HG03060 (cell line): Measurements from ENCODE around the gene NPAT.

ENCODE experiments used
- ATAC-seq: cut with Tn5 transposase; IDR thresholded peaks from one replicate; pipeline ENCODE4 v1.9.1; 2021; ENCODE audit warnings: low read depth, moderate number of reproducible peaks; ENCODE audit not compliant: unreplicated experiment

The NPAT gene

DNA sequence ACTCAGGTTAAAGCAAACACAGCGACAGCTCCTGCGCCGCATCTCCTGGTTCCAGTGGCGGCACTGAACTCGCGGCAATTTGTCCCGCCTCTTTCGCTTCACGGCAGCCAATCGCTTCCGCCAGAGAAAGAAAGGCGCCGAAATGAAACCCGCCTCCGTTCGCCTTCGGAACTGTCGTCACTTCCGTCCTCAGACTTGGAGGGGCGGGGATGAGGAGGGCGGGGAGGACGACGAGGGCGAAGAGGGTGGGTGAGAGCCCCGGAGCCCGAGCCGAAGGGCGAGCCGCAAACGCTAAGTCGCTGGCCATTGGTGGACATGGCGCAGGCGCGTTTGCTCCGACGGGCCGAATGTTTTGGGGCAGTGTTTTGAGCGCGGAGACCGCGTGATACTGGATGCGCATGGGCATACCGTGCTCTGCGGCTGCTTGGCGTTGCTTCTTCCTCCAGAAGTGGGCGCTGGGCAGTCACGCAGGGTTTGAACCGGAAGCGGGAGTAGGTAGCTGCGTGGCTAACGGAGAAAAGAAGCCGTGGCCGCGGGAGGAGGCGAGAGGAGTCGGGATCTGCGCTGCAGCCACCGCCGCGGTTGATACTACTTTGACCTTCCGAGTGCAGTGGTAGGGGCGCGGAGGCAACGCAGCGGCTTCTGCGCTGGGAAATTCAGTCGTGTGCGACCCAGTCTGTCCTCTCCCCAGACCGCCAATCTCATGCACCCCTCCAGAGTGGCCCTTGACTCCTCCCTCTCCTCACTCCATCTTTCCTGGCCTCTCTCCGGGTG lies at the start of gene NPAT, which contains the start of gene ATM:
Gene NPAT (minus strand): TSS at position 65 of the 774 bp plus-strand sequence. CDS start 102 bp downstream, outside the sequence.
Gene ATM (plus strand): TSS at position 494 of the 774 bp plus-strand sequence. CDS start 4,558 bp downstream, outside the sequence.
- peak; percentile 68 for ATAC-seq

DNA sequence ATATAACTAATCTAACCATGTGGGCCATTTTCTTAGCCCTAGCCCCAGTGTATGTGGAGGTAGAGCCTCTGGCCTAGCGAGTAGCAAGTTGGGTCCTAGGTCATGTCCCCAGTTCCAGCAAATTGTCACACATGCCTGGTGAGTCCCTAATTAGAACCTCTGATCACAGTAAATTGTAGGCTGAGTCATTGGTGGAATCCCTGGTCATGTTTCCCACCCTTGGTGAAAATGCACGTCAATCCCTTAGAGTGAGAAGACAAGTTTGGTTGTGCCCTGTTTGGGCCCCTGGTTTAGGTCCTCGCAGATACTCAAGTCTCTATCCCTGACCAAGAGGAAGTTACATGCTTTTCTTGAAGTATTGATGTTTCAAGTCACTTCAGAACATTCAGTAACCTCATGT lies 47.1 kb upstream of the NPAT start:
- ATAC-seq = no peak

DNA sequence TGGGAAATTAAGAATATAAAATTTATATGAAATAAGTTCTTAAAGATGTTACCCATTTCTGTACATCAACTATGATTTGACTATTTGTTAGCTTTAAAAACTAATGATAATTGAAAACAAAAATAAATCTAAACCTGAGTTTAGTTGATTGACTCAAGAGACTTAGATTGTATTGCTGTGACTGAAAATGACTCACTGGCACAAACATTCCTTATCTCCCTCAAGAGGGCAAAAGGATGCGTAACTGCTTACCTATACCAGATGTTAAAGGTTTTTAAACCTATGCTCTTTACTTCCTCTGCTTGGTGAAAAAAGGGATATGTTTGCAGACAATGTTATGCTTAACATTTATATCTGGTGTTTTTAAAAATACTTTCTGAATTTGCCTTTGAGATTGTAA lies 30.7 kb upstream of the NPAT start:
- no peak for ATAC-seq

DNA sequence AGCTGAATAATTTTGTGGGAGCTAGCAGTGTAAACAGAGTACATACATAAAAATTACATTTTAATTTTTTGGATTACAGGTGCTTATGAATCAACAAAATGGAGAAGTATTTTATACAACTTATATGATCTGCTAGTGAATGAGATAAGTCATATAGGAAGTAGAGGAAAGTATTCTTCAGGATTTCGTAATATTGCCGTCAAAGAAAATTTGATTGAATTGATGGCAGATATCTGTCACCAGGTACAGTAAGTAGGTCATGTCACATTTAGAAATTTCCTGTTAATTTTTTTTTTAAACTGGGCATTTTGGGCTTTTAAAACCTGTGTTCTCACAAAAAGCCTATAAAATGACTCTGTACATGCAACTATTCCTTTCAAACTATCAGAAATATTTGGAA lies 24.4 kb upstream of the NPAT start:
- no peak for ATAC-seq

DNA sequence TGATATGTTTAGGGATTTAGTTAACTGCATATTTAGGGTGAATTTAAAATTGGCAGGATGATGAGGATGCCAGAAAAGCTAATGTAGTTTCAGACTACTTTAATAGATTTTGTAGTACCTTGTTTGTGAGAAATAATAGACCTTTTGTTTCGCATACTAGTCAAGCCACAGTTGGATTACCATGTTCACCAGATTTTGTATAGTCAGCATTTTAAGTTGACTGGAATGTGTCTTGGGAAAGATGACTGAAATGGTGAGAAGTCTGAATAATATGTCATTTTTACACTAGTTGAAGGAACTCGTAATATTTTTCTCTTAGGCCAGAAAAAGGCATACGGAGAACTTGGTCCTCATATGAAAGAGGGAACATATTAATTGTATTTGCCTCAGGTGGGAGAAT lies 23.9 kb upstream of the NPAT start:
- no peak for ATAC-seq

DNA sequence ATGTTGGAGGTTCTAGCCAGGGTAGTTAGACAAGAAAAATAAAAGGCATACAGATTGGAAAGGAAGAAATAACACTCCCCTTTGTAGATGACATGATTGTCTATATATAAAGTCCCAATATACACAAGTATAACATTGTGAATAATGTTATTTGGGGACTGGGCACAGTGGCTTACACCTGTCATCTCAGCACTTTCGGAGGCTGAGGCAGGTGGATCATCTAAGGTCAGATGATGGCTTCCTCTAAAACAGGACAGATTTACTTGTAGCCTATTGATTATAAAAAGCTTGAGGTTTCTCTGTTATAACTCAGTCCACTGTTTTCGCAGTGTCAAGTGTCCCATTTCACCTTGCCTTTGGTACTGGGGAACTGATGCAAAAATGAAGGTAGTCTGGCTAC lies 20.0 kb upstream of the NPAT start:
- no peak for ATAC-seq

DNA sequence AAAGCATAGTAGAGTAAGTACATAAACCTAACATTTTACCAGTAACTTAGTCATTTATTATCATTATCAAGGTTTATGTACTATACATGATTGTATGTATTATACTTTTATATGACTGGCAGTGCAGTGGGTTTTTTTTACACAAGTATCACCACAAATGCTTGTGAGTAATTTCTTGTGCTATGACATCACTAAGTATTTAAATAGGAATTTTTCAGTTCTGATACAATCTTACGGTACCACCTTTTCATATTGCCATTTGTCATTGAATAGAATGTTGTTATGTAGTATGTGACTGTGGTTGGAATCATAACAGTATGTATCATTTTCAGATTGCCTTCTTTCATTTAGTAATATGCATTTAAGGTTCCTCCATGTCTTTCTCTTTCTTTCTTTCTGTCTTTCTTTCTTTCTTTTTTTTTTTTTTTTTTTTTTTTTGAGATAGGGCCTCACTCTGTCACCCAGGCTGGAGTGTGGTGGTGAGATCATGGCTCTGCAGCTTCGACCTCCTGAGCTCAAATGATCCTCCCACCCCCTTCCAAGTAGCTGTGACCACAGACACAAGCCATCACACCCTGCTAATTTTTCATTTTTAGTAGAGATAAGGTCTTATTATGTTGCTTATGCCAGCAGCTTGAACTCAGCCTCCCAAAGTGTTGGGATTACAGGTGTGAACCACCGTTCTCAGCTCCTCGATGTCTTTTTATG lies 19.0 kb upstream of the NPAT start:
- ATAC-seq = no peak

DNA sequence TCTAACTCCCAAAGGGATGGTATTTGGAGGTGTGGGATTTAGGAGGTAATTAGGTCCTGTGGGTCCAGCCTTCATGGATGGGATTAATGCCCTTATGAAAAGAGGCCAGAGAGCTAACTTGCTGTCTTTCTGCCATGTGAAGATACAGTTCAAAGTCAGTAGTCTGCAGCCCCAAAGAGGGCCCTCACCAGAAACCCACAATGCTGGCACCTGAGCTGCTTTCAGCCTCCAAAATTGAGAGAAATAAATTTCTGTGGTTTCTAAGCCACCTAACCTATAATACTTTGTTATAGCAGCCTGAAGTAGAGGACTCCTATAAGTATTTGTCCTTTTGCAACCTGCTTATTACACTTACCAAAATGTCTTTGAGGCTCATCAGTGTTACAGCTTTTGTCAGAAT lies 16.6 kb upstream of the NPAT start:
- no peak for ATAC-seq

DNA sequence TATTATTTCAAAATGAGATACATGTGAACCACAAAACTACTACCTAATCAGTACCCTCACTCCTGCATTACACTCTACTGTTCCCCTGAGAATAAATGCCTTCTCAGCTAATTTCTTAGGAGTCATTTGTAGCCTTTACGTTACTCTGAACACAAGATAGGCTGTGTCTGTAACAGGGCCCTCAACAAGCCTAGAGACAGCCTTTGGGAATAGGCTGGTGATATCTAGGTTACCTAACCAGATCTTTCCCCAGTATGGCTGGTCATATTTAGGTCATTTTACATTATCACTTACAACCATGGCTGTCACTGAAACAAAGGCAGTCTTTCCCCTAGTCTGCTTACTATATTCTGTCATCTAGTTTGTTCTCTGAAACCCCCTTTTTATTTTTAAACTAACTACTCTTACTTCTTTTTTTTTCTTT lies 14.6 kb upstream of the NPAT start:
- ATAC-seq = peak; percentile 42

DNA sequence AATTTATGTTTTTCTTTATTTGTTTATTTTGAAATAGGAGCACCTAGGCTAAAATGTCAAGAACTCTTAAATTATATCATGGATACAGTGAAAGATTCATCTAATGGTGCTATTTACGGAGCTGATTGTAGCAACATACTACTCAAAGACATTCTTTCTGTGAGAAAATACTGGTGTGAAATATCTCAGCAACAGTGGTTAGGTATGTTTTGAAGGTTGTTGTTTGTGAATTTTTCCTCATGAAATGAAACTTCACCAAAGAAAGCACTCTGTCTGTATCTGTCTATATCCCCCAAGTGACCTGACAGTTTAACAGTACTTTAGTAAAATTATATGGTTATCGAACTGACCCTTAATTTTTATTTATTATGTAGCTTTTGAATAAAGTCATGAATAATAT lies 13.2 kb upstream of the NPAT start:
- ATAC-seq = no peak

DNA sequence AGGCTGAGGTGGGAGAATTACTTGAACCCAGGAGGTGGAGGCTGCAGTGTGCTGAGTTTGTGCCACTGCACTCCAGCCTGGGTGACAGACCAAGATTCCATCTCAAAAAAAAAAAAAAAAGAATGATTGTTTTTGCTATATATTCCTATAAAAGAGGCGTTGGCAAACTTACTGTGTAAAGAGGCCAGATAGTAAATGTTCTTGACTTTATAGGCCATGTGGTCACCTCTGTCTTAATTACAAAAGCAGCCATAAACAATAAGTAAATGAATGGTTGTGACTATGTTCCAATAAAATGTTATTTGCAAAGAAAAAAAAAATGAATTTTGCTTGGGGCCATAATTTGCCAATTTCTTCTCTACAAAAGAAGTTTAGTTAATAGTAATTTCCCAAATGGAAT lies 12.8 kb upstream of the NPAT start:
- ATAC-seq = no peak

DNA sequence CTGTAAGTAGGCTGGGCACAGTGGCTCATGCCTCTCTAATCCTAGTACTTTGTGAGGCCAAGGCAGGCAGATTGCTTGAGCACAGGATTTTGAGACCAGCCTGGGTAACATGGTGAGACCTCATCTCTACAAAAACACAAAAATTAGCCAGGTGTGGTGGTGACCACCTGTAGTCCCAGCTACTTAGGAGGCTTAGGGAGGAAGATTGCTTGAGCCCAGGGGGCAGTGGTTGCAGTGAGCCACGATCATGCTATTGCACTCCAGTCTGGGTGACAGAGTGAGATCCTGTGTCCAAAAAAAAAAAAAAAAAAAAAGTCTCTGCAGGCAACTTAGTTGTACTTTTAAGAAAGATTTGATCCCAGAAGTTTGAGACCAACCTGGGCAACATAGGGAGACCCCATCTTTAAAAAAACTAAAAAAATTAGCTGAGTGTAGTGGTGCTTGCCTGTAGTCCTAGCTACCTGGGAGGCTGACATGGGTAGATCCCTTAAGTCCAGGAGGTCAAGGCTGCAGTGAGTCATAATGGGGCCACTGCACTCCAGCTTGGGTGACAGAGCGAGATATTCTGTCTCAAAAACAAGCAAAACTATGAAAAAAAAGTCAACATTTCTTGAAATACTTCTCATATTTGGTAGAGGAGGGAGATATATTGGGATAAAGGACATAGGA lies 11.0 kb upstream of the NPAT start:
- ATAC-seq = no peak

DNA sequence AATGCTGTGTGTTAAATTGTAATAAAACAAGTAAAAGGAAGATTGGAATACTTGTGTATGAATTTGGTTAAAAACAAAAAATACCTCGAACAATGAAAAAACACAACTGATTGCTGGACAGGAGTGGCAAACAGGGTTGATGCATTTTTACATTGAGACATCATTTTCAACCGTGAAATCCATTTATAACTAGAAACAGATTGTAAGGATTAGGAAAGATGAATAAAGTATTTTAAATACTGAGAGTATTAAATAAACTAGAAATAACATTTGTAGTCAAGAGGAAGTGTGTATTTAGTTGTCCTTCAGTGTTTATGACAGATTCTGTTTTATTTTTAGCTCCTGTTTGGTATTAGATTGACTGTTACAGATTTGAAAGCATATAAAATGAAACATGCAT lies 5.8 kb upstream of the NPAT start:
- ATAC-seq = no peak

DNA sequence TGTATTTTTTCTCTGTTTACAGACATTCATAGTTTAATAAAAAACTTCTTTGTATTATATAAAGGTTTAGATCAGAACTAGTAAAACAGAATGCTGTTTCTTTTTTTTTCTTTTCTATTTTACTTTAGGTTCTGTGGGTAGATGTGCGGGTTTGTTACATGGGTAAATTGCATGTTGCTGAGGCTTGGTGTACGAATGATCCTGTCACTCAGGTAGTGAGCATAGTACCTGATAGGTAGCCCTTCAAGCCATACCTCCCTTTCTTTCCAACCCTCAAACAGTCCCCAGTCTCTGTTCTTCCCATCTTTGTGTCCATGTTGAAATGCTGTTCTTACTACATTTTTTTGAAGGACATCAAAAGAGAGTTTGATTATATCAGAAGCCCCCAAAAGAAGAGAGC lies 3.6 kb upstream of the NPAT start:
- ATAC-seq = no peak

DNA sequence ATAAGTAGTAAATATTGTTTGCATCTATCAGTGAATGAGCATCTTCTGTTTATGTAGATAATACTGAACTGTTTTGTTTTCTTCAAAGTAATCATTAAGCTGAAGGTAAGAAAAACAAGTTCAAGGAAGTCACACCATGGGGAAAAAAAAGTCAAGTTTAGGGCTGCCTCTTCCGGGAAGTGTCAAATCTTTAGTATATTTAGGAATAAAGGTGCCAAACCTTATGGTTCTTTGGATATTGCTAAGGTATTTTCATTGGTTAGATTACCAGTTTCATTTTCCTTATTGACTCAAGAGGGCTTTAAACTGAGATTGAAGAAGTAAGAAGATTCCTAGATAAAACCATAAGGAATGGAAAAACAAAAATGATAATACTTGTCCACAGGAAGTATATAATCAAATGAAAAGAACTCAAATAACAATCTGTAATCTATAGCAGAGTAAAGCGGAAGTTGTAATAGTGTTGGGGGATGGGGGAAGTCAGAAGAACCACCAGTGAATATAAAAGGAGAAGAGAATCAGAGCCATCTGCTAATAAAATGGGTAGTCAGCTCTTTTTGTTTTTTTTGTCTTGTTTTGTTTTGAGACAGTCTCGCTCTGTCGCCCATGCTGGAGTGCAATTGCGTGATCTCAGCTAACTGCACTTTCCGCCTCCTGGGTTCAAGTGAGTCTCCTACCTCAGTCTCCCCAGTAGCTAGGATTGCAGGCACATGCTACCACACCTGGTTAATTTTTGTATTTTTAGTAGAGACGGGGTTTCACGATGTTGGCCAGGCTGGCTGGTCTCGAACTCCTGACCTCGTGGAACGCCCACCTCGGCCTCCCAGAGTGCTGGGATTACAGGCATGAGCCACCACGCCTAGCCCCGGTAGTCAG lies 2.7 kb upstream of the NPAT start:
- ATAC-seq = no peak

DNA sequence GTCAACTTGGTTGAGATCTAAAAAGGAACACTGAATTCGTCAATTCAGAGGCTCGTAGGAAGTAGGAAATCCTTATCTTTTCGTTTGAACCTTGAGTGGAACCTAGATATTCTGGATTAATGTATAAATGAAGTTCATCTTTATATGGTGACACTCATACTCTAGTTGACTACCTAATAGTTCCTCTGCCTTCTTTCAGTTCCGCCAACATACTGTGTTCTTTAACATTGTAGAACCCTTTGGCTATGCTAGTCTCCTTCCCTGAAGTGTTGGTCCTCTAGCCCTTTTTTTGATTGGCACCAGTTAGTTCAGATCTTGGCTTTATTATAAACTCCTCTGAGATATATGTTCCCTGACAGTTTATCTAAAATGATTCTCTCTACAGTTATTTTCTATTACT lies 1.9 kb upstream of the NPAT start:
- ATAC-seq = no peak

DNA sequence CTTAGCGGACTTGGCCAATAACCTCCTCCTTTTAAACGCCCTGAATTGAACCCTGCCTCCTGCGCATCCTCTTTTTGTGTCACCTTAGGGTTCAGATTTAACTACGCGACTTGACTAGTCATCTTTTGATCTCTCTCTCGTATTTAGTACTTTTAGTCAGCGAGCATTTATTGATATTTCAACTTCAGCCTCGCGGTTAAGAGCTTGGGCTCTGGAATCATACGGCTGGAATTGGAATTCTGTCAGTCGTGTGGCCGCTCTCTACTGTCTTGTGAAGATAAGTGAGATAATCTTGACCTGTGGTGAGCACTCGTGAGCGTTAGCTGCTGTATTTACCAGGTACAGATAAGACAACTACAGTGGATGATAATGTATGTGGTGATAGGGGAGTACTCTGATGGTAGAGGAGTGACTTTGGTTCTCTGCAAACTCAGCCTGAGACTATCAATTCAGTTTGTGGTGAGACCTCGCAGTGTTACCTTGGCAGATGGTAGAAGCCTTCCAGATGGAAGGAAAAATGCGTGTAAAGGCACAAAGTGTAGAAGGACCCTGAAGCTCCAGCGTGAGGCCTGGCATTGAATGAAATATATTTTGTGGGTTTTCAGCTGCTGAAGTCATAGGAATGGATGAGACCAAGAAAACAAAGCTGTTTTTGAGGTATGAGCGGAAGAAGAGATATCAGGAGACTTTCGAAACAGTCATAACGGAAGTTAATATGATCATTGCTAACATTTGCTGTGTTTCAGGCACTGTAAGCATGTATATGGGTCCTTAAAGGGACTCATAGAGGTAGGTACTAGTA lies 1.1 kb upstream of the NPAT start:
- ATAC-seq = peak; percentile 21

DNA sequence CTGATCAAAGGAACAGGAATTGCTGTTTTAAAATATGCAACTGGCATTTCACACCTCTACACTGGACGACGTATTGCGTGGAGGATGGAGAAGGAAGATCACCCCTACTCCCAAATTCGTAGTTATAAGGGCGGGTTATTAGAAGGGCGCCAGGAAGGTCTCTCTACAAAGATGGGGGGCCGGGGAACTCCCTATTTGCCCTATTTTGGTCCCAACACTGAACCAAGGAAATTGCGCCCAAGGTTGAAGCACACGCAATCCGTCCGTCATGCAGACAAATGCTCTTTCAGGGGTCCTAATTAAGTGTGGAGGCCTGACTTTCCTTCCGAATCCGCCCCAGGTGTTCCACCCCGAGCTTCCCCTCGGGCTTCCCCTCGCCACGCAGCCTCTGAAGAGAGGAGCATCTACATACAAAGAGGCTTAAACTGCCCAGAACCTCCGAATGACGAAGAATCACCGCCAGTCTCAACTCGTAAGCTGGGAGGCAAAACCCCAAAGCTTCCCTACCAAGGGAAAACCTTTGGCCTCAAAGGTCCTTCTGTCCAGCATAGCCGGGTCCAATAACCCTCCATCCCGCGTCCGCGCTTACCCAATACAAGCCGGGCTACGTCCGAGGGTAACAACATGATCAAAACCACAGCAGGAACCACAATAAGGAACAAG lies 396 bp downstream of the NPAT start:
- ATAC-seq = no peak

DNA sequence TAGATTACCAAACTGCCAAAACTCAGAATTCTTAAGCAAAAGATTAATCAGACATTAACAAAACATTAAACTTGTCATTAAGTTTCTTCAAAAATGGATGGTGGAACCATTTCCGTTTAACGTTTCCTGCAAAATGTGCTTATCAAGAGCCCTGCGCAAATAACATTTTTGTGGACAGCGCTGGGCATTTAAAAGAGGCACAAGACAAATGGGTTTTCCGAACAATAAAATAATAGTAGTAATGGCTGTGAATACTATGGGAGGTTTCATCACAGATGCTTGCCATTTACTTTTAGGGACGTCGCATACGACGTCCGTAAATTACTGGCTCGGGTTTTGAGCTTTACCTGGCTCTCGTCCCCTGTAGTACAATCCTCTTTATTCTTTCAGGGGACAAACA lies 1.1 kb downstream of the NPAT start:
- ATAC-seq = no peak
